Measurements from ENCODE around the gene C10orf90. TPM values are rescaled to one million over a fixed set of nuclear protein-coding genes. Genes with fewer than 3 reads are reported as not detected.

C10orf90 gene
- polyA plus RNA-seq, 3 donors, result not detected

DNA sequence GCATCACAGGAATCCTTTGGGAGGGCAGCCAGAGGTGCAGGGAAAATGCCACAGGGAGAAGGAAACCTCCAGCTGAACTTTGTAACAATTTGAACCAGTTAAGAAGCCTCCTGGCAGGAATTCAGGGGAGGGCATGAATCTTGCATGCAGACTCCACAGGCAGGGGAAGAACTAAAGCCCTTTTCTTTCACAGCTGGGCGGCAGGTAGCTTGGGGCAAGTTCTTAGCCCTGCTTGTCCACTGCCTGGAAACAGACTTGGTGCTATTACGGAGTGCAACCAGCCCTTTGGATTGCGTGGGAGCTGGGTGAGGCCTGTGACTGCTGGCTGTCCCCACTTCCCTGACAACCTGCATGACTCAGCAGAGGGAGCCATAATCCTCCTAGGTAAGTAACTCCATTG, 230.6 kb downstream of the C10orf90 start:
- H3K27ac Mint-ChIP-seq, result no peak overlapping the region
- no peak overlapping the region for H2AFZ ChIP-seq (ENCODE audit: insufficient read depth, low read depth, low read length, poor library complexity, severe bottlenecking)
- peaks cover 3 to 5% (median 4%) of the 10 kb centered on the region in 3 donors for H3K27me3 Mint-ChIP-seq (ENCODE audit: low read depth in 3 of 3)
- H3K9me3 Mint-ChIP-seq, result peaks cover 0 to 14% (median 5%) of the 10 kb centered on the region in 7 donors
- no peaks in the 10 kb centered on the region for H3K36me3 Mint-ChIP-seq
- H3K27me3 ChIP-seq (ENCODE audit: control insufficient read depth in 2 of 2, insufficient read depth in 2 of 2, low read length in 2 of 2), result no peaks in the 10 kb centered on the region
- no peaks in the 10 kb centered on the region for H4K20me1 ChIP-seq (ENCODE audit: insufficient read depth, low read length)
- WGBS (ENCODE audit: insufficient coverage), result 89% methylated on average over 3 of the region's 3 CpGs
- H3K79me2 ChIP-seq (ENCODE audit: insufficient read depth, low read length), result no peaks in the 10 kb centered on the region
- no peak for DNase-seq
- H3K9ac ChIP-seq (ENCODE audit: insufficient read depth, low read length, poor library complexity, severe bottlenecking), result no peak overlapping the region
- no peak overlapping the region for H3K4me2 ChIP-seq (replicated peaks; ENCODE audit: extremely low read depth, low read length, poor library complexity, severe bottlenecking)
- intact Hi-C loops (cut with micrococcal nuclease), result no loop called here
- H3K27ac ChIP-seq (ENCODE audit: low read depth in 1 of 2, low read length in 2 of 2), result no peak overlapping the region
- no peak overlapping the region for H3K4me3 Mint-ChIP-seq
- H3K4me3 ChIP-seq (replicated peaks in 1 of 3; ENCODE audit: low read depth in 2 of 3, low read length in 3 of 3), result no peak overlapping the region
- H3K9me3 ChIP-seq (replicated peaks in 1 of 2; ENCODE audit: control insufficient read depth in 1 of 2, insufficient read depth in 1 of 2, low read length in 2 of 2), result no peaks in the 10 kb centered on the region
- TF ChIP-seq, protein P1, sequence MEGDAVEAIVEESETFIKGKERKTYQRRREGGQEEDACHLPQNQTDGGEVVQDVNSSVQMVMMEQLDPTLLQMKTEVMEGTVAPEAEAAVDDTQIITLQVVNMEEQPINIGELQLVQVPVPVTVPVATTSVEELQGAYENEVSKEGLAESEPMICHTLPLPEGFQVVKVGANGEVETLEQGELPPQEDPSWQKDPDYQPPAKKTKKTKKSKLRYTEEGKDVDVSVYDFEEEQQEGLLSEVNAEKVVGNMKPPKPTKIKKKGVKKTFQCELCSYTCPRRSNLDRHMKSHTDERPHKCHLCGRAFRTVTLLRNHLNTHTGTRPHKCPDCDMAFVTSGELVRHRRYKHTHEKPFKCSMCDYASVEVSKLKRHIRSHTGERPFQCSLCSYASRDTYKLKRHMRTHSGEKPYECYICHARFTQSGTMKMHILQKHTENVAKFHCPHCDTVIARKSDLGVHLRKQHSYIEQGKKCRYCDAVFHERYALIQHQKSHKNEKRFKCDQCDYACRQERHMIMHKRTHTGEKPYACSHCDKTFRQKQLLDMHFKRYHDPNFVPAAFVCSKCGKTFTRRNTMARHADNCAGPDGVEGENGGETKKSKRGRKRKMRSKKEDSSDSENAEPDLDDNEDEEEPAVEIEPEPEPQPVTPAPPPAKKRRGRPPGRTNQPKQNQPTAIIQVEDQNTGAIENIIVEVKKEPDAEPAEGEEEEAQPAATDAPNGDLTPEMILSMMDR (IDR thresholded peaks at IDR 0.05), result no peak
- H3K36me3 ChIP-seq (replicated peaks in 1 of 2; ENCODE audit: control insufficient read depth in 1 of 2, insufficient read depth in 2 of 2, low read length in 2 of 2), result no peaks in the 10 kb centered on the region
- H3K4me1 Mint-ChIP-seq, result no peaks in the 10 kb centered on the region
- no peaks in the 10 kb centered on the region for H3K4me1 ChIP-seq (ENCODE audit: control insufficient read depth in 1 of 2, insufficient read depth in 2 of 2, low read length in 2 of 2)

DNA sequence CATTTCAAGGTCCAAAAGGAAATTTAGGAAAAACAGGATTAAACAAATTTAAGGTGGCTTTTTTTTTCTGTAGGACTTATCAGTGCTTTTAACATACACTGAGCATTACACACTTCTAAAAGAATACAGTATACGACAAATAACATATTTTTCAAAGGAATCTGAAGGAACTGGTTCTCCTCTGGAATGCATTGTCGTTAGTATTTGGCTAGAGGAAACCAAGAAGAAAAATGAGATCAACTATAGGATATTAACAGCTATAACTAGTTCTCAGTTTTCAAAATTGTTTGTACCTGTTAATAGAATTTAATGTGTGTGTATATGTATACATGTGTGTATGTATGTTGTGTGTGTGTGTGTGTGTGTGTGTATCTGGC, 232.1 kb downstream of the C10orf90 start:
- Histone ChIP-seq H3K4me3 (replicated peaks in 1 of 3; ENCODE audit: low read depth in 2 of 3, low read length in 3 of 3) (no peak overlapping the region), H3K9me3 (replicated peaks in 1 of 2; ENCODE audit: control insufficient read depth in 1 of 2, insufficient read depth in 1 of 2, low read length in 2 of 2) (no peaks in the 10 kb centered on the region), H3K36me3 (replicated peaks in 1 of 2; ENCODE audit: control insufficient read depth in 1 of 2, insufficient read depth in 2 of 2, low read length in 2 of 2) (no peaks in the 10 kb centered on the region), H3K79me2 (ENCODE audit: insufficient read depth, low read length) (no peaks in the 10 kb centered on the region), H3K4me1 (ENCODE audit: control insufficient read depth in 1 of 2, insufficient read depth in 2 of 2, low read length in 2 of 2) (no peaks in the 10 kb centered on the region), H3K27me3 (ENCODE audit: control insufficient read depth in 2 of 2, insufficient read depth in 2 of 2, low read length in 2 of 2) (no peaks in the 10 kb centered on the region), H2AFZ (ENCODE audit: insufficient read depth, low read depth, low read length, poor library complexity, severe bottlenecking) (no peak overlapping the region), H3K4me2 (replicated peaks; ENCODE audit: extremely low read depth, low read length, poor library complexity, severe bottlenecking) (no peak overlapping the region), H3K27ac (ENCODE audit: low read depth in 1 of 2, low read length in 2 of 2) (no peak overlapping the region), H3K9ac (ENCODE audit: insufficient read depth, low read length, poor library complexity, severe bottlenecking) (no peak overlapping the region), H4K20me1 (ENCODE audit: insufficient read depth, low read length) (no peaks in the 10 kb centered on the region)
- no peak overlapping the region for H3K27ac Mint-ChIP-seq
- no peak overlapping the region for H3K4me3 Mint-ChIP-seq
- TF ChIP-seq, protein P1 (IDR thresholded peaks at IDR 0.05), result no peak
- intact Hi-C loops (cut with micrococcal nuclease), result no loop called here
- no peaks in the 10 kb centered on the region for H3K4me1 Mint-ChIP-seq
- WGBS (ENCODE audit: insufficient coverage), result no CpG with 5 or more reads among the region's 2 CpGs
- no peaks in the 10 kb centered on the region for H3K36me3 Mint-ChIP-seq
- H3K9me3 Mint-ChIP-seq, result peaks cover 0 to 15% (median 5%) of the 10 kb centered on the region in 7 donors
- no peak for DNase-seq
- peaks cover 0 to 5% (median 4%) of the 10 kb centered on the region in 3 donors for H3K27me3 Mint-ChIP-seq (ENCODE audit: low read depth in 3 of 3)
